Measurements from ENCODE around the gene MYO1D. TPM values are rescaled to one million over a fixed set of nuclear protein-coding genes. Genes with fewer than 3 reads are reported as not detected.
A peak's percentile ranks its signal among the peaks of the same experiment; 100 is the strongest.

The MYO1D gene
- total RNA-seq, 2 donors from 2014 or later, result 42.9 to 43.7 TPM

DNA sequence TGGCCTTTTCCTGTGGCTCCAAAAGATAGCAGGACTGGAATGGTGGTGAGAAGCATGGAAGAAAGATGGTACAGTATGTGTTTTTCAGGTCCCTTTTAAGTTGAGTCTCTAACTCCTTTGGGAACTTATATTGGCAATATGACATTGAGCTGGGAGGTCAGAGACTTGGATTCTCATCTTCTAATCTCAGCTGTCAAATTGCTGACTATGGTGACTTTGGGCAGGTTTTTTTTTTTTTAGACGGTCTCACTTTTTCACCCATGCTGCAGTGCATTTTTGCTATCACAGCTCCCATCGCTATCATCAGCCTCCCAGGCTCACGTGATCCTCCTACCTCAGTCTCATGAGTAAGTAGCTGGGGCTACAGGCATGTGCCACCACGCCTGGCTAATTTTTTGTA lies 405.3 kb downstream of the MYO1D start:
- H3K4me3 Mint-ChIP-seq, result no peak overlapping the region
- H3K27ac Mint-ChIP-seq, result no peak overlapping the region
- H3K9me3 Mint-ChIP-seq, result no peaks in the 10 kb centered on the region
- H3K36me3 Mint-ChIP-seq (ENCODE audit: low read depth), result peaks cover 82% of the 10 kb centered on the region
- H3K27me3 Mint-ChIP-seq (ENCODE audit: insufficient read depth), result no peaks in the 10 kb centered on the region
- H3K27ac ChIP-seq (ENCODE audit: low read depth, low read length), result no peak overlapping the region
- DNase-seq, result peak; percentile 26
- no peak overlapping the region for H3K4me3 ChIP-seq (ENCODE audit: low read length)
- peaks cover 92% of the 10 kb centered on the region for H3K36me3 ChIP-seq (ENCODE audit: control insufficient read depth, insufficient read depth, low read length)
- H3K9me3 ChIP-seq (ENCODE audit: control insufficient read depth, low read length), result no peaks in the 10 kb centered on the region
- no peaks in the 10 kb centered on the region for H3K27me3 ChIP-seq (ENCODE audit: control insufficient read depth, insufficient read depth, low read length, poor library complexity, severe bottlenecking)
- 99 to 100% methylated on average over 2 to 4 of the region's 4 CpGs for WGBS, 2 experiments (ENCODE audit: insufficient coverage in 1 of 2, insufficient read length in 1 of 2)
- TF ChIP-seq, protein P1, sequence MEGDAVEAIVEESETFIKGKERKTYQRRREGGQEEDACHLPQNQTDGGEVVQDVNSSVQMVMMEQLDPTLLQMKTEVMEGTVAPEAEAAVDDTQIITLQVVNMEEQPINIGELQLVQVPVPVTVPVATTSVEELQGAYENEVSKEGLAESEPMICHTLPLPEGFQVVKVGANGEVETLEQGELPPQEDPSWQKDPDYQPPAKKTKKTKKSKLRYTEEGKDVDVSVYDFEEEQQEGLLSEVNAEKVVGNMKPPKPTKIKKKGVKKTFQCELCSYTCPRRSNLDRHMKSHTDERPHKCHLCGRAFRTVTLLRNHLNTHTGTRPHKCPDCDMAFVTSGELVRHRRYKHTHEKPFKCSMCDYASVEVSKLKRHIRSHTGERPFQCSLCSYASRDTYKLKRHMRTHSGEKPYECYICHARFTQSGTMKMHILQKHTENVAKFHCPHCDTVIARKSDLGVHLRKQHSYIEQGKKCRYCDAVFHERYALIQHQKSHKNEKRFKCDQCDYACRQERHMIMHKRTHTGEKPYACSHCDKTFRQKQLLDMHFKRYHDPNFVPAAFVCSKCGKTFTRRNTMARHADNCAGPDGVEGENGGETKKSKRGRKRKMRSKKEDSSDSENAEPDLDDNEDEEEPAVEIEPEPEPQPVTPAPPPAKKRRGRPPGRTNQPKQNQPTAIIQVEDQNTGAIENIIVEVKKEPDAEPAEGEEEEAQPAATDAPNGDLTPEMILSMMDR (conservative IDR thresholded peaks at IDR 0.05), result no peak
- H3K4me1 Mint-ChIP-seq, result no peaks in the 10 kb centered on the region
- H3K4me1 ChIP-seq (ENCODE audit: control insufficient read depth, insufficient read depth, low read length), result no peaks in the 10 kb centered on the region
- H3K9ac ChIP-seq (ENCODE audit: extremely low read depth, low read length, poor library complexity, severe bottlenecking), result no peak overlapping the region

DNA sequence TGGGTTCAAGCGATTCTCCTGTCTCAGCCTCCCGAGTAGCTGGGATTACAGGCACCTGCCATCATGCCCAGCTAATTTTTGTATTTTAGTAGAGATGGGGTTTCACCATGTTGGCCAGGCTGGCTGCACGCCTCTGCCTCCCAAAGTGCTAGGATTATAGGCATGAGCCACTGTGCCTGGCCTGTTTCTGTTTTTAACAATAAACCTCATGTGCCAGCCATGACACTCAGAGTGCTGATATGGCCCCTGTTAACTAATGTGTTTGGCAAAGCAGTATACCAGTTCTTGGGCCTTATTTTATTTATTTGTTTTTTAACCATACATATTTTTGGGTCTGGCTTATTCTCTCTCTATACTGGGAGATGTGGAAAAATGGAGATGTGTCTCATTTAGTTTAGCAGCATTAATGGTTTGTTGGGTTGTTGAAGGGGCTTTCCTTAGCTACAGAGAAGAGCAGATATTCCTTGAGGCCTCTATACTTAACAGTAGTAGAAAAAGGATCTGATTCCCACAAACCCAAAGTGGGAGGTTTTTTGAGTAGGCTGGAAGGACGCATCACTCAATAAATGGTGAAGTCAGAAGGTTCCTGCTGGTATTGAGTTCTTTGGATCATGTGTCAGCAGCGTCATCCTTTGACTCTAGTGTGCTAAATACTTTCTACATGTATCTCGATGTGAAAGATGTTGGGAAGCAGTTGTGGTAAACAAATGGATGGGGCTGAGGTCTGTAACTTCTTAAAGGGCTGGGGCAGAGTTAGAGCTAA lies 406.3 kb downstream of the MYO1D start:
- H3K4me3 Mint-ChIP-seq, result no peak overlapping the region
- H3K4me1 ChIP-seq (ENCODE audit: control insufficient read depth, insufficient read depth, low read length), result no peaks in the 10 kb centered on the region
- H3K9me3 Mint-ChIP-seq, result no peaks in the 10 kb centered on the region
- H3K36me3 Mint-ChIP-seq (ENCODE audit: low read depth), result peaks cover 85% of the 10 kb centered on the region
- no peak overlapping the region for H3K9ac ChIP-seq (ENCODE audit: extremely low read depth, low read length, poor library complexity, severe bottlenecking)
- H3K4me3 ChIP-seq (ENCODE audit: low read length), result no peak overlapping the region
- TF ChIP-seq, protein P1 (conservative IDR thresholded peaks at IDR 0.05), result no peak
- no peak overlapping the region for H3K27ac Mint-ChIP-seq
- no peaks in the 10 kb centered on the region for H3K9me3 ChIP-seq (ENCODE audit: control insufficient read depth, low read length)
- H3K27me3 ChIP-seq (ENCODE audit: control insufficient read depth, insufficient read depth, low read length, poor library complexity, severe bottlenecking), result no peaks in the 10 kb centered on the region
- no peak overlapping the region for H3K27ac ChIP-seq (ENCODE audit: low read depth, low read length)
- no peaks in the 10 kb centered on the region for H3K27me3 Mint-ChIP-seq (ENCODE audit: insufficient read depth)
- peaks cover 91% of the 10 kb centered on the region for H3K36me3 ChIP-seq (ENCODE audit: control insufficient read depth, insufficient read depth, low read length)
- no peaks in the 10 kb centered on the region for H3K4me1 Mint-ChIP-seq
- DNase-seq, result peak; percentile 25
- 86 to 96% methylated on average over 2 to 6 of the region's 6 CpGs for WGBS, 2 experiments (ENCODE audit: insufficient coverage in 1 of 2, insufficient read length in 1 of 2)

DNA sequence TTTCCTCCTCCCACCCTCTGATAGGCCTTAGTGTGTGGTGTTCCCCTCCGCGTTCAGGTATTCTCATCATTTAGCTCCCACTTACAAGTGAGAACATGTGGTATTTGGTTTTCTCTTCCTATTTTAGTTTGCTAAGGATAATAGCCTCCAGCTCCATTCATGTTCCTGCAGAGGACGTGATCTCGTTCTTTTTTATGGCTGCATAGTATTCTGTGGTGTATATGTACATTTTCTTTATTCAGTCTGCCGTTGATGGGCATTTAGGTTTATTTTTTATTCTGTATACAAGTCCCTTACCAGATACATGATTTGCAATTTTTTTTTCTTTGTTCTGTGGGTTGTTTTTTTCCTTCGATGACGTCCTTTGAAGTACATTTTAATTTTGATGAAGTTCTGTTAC lies 409.0 kb downstream of the MYO1D start:
- H3K4me1 Mint-ChIP-seq, result no peaks in the 10 kb centered on the region
- DNase-seq, result no peak
- no peaks in the 10 kb centered on the region for H3K9me3 Mint-ChIP-seq
- peaks cover 81% of the 10 kb centered on the region for H3K36me3 Mint-ChIP-seq (ENCODE audit: low read depth)
- no peak overlapping the region for H3K27ac ChIP-seq (ENCODE audit: low read depth, low read length)
- WGBS, 2 experiments (ENCODE audit: insufficient coverage in 1 of 2, insufficient read length in 1 of 2), result 94% methylated on average over 2 of the region's 7 CpGs; no CpG with 5 or more reads in 1 of the 2 experiments
- no peaks in the 10 kb centered on the region for H3K9me3 ChIP-seq (ENCODE audit: control insufficient read depth, low read length)
- no peaks in the 10 kb centered on the region for H3K27me3 Mint-ChIP-seq (ENCODE audit: insufficient read depth)
- H3K4me3 ChIP-seq (ENCODE audit: low read length), result no peak overlapping the region
- no peak overlapping the region for H3K4me3 Mint-ChIP-seq
- no peak overlapping the region for H3K27ac Mint-ChIP-seq
- H3K27me3 ChIP-seq (ENCODE audit: control insufficient read depth, insufficient read depth, low read length, poor library complexity, severe bottlenecking), result no peaks in the 10 kb centered on the region
- no peaks in the 10 kb centered on the region for H3K4me1 ChIP-seq (ENCODE audit: control insufficient read depth, insufficient read depth, low read length)
- TF ChIP-seq, protein P1 (conservative IDR thresholded peaks at IDR 0.05), result no peak
- peaks cover 88% of the 10 kb centered on the region for H3K36me3 ChIP-seq (ENCODE audit: control insufficient read depth, insufficient read depth, low read length)
- no peak overlapping the region for H3K9ac ChIP-seq (ENCODE audit: extremely low read depth, low read length, poor library complexity, severe bottlenecking)
